ENCODE measurements around the gene BAHCC1.

The BAHCC1 gene

GRCh38 chr17:81367171-81367570, 28.1 kb upstream of the BAHCC1 start:
- no peak for DNase-seq (ENCODE audit: low spot score)

GRCh38 chr17:81368161-81369022, 26.9 kb upstream of the BAHCC1 start:
- no peak for DNase-seq (ENCODE audit: low spot score)

- no peak for DNase-seq (ENCODE audit: low spot score)
Observed at GRCh38 chr17:81370294-81370693, 25.0 kb upstream of the BAHCC1 start.

DNA sequence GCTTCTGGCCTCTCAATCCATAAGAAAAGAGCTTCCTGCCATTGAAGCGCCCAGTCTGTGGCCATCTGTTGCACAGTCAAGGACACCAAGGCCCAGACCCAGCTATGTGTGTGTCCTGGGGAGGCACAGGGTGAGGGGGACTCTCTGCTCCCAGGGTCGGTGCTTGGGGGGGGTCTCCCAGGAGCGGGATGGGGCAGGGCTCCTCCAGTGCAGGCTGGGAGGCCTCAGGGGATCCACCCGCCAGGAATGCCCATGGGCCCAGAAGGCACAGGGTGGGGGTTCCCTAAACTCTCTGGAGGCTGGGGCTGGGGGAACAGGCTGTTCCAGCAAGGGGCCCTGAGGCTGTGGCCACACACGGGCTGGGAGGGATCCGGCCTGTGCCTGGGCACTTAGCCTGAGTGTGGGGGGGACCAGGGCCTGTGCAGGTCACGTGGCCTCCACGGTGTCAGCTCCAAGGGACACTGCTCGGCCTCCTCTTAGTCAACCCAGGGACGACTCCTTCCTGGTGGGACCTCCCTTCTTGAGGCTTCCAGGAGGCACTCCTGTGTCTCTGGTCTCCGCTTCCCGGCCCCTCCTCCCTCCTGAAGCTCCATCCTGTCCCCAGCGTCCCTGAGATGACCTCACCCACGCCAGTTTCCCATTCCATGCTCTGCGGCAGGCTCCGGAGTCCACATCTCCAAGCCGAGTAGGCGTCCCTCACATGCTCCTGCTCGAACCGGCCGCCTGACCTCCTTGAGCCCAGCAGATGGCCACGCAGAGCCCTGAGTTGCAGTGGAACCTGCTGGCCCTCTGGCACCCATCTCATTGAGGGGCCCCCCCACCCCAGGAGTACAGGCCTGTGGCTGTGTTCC, 23.1 kb upstream of the BAHCC1 start:
- no peak for DNase-seq (ENCODE audit: low spot score)

GRCh38 chr17:81373536-81374160, 21.6 kb upstream of the BAHCC1 start:
- DNase-seq (ENCODE audit: low spot score): no peak

- DNase-seq (ENCODE audit: low spot score): no peak
Observed at GRCh38 chr17:81374890-81375289, 20.4 kb upstream of the BAHCC1 start.

GRCh38 chr17:81376946-81377714, 18.1 kb upstream of the BAHCC1 start:
- DNase-seq (ENCODE audit: low spot score): no peak

DNA sequence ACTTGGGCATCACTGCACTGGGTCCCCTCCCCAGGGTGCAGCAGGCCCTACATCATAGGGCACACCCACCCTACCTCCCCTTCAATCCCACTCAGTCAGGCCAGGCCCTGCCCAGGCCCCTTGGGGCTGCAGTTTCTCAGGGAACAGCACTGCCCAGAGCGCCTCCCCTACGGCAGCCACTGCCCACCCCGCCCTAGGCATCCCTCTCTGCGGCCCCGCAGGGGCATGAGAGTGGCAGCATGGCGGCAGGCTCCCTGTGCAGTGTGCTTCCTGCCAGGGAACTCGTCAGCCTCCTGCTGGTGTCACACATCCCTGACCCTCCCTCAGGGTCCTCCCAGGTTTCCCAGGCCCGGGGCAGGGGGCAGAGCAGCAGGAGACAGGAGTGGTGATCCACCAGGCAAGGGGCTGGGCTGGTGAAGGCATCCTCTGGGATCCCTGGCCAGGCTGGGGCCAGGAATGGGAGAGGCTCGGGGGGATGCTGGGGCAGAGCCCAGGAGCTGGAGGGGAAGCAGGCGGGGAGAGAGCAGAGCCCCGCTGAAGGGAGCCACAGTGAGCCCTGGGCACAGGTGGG, 16.2 kb upstream of the BAHCC1 start:
- no peak for DNase-seq (ENCODE audit: low spot score)

DNA sequence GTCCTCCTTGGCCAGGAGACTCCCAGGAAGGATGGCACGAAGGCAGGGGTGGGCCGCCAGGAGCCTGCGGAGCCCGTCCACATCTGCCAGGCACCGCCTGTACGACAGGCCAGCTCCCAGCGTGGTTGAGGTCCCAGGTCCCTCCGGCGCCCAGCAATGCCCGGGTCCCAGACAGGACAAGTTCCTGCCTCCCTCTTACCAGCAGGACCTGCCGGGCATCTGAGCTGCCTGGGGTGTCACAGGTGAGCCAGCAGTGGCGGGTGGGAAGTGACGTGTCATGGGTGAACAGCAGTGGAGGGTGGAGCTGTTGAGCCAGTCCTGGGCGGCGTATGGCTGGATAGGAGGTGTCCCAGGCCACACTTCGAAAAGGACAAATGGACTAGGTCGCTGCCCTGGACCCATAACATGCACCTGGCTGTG, 15.7 kb upstream of the BAHCC1 start:
- DNase-seq (ENCODE audit: low spot score): no peak

DNA sequence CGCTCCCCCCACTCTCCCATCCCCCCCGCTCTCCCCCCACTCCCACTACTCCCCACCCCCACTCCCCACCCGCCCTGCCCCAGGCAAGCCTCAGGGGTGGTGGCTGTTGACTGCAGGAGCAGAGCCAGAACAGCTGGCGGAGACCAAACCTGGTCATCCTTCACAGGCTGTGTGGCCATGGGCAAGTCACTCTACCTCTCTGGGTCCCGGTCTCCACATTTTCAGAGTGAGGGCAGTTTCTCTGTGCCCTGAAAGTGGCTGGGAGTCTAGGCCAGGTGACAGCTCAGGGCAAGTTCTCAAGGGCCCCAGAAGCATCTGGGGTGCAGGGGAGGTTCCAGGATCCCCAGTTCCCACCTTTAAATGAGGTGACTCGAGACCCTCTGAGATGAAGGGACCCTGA, 15.1 kb upstream of the BAHCC1 start:
- no peak for DNase-seq (ENCODE audit: low spot score)

DNA sequence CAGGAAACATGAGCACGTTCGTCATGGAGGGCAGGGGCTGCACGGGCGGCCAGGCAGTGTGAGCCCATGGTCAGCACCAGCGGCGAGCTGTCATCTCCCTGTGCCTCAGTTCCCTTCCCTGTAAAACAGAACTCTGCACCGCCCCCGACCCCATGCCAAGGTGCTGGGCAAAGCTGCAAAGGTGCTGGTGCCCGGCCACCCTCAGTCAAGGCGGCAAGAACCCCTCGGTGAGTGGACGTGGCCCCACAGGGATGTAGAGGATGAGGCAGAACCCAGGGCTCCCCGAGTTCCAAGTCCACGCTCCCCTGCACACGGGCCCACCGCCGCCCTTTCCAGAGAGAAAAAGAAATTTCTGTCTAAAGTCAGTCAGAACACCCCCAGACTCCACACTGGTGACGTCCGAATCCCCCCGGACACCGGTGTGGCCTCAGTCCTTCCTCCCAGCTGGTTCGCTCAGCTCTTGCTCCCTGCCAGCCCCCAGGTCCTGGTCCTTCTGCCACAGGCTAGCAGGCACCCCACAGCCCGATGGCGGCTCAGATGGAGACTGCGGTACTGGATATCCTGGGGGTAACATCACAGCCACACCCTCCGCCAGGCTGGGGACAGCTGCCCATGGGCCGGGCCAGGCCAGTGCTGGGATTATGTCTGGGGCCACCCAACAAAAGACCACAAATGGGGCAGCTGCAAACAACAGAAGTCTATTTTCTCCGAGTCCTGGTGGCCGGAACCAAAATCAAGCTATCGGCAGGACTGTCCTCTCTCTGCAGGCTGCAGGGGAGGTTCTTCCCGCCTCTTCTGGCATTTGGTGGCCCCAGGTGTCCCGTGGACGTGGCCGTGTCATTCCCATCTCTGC, 14.4 kb upstream of the BAHCC1 start:
- no peak for DNase-seq (ENCODE audit: low spot score)

DNA sequence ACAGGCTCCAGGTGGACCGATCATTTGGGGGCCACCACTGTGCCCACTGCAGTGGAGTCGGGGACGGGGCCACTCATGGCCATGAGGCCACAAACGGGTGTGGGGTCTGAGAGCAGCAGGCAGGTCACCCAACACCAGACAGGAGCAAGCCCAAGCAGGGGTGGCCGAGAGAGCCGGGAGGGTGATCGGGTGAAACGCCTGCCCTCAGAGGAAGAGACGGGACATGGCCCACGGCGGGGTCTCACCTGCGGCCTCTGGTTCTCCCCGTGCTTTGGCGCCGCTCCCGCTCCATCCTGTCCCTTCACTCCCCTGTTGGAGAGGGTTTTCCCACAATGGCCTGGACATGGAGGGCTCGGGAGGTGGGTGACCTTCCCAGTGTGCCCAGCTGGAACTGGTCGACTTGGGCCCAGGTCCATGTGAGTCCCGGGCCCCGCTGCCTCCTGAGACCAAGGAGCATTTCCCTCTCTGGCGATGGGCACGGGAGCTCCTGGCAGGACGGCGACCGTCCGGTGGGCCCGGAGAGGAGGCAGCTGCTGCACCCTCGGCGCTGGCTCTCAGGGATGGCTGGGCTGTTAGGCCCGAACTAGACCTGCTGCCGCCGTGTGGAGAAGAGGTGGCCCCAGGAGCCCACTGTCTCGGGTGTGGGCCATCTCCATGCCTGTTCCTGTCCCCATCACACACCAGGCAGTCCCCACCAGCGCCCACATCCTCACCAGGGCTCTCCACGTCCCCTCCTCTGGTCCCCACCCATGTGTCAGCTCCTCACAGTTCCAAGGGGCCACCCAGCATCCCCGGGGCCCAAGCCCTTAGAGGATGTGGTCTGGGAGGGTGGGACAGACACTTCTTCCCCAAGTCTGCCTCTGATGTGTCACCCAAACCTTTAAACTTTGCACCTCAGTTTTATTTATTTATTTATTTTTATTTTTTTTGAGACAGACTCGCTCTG, 13.4 kb upstream of the BAHCC1 start:
- DNase-seq (ENCODE audit: low spot score): no peak

DNA sequence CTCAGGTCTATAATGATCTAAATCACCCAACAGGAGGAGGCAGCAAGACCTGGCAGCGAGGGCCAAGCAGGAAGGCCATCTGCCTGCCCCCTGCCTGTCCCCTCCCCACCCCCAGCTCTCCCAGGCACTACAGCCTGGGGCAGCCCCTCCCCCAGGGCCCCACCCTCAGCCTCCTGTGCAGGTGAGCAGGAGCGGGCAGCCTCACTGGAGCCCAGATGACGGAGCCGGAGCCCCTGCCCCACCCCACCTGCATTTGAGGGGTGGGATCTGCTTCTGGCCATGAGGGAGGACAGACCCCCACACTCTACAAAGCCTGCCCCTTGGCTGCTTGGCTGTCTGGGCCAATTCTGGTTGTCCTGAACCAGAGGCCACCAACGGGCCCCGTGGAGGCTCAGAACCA, 12.4 kb upstream of the BAHCC1 start:
- no peak for DNase-seq (ENCODE audit: low spot score)

DNA sequence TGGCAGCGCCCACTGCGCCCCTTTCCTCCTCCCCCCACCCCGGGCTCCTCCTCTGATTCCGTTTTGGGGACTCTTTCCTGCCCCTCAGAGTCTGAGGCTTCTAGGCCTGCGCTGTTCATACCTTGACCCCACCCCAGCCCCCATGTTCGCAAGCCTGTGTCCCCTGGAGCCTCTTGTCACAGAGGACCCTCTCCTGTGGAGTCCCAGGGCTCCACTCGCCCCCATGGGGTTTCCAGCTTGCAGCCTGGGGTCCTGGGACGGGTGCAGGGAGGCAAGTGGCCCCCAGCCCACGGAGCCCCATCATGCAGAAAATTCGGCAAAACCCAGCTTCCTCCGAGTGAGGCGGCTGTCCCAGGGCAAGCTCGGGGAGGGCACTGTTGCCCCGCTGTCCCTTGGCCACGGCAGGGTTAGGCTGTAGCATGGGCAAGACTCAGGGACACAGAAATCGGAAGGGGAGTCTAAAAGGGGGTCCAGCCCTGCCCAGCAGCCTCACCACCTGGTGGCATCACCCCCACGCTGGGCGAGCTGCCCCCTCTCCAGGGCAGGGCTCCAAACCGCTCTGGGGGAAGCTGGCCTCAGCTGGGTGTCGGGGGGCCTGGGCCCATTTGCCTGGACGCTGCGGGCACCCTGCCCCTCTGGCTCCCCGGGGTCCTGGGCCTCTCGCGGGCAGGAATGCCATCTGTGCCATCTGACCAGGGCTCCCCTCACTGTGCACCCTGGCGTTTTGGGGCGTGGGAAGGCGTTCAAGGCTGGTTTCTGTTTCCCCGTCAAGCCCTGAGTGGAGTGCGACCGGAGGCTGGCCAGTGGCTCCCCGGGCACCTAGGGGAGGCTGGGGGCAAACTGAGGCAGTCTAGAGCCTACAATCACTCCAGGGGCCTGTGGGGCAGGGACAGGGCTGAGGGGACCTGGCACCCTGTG, 11.5 kb upstream of the BAHCC1 start:
- no peak for DNase-seq (ENCODE audit: low spot score)

DNA sequence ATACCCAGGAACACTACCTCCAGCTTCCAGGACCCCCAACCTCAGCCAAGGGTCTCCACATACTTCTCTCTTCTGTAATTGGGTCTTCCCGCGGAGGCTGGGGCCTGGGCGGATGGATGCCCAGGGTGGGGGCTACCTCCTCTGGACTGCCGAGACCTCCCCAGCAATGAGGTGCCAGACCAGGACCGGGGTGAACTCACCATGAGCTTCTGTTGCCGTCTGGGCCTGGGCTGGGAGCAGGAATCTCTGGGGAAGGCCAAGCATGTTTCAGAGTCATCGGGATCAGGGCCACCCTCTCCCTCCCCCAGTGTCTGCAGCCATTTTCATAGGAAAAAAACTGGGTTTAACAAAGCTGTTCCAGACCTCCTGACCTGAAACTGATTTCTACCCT, 10.3 kb upstream of the BAHCC1 start:
- no peak for DNase-seq (ENCODE audit: low spot score)

- DNase-seq (ENCODE audit: low spot score): no peak
Observed at GRCh38 chr17:81385320-81386111, 9.7 kb upstream of the BAHCC1 start.

- DNase-seq (ENCODE audit: low spot score): no peak
Observed at GRCh38 chr17:81386141-81386645, 9.1 kb upstream of the BAHCC1 start.
